GM10847 (cell line): ENCODE measurements around the gene WWP2.

Experiments used
- POLR2A ChIP-seq: IDR thresholded peaks from 2 replicates; pipeline ENCODE4 v1.6.1; 2011; ENCODE audit not compliant: insufficient read length; ENCODE audit errors: extremely low read depth

The WWP2 gene

DNA sequence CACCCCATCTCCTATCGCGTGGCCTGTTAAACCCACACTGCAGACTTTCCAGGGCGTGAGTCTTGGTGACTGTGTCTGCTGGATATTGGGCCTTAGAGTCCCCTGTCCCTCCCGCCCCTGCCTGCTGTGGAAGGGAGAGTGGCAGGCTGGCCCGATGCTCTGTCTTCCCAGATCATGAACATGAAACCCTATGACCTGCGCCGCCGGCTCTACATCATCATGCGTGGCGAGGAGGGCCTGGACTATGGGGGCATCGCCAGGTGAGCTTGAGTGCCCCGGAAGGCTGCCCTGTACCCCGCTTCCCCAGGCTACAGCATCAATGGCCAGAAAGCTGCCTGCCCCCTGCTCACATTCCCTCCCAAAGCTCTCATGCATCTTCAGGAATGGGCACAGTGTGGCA is 169.5 kb downstream of the WWP2 start:
- no peak for TF ChIP-seq POLR2A

DNA sequence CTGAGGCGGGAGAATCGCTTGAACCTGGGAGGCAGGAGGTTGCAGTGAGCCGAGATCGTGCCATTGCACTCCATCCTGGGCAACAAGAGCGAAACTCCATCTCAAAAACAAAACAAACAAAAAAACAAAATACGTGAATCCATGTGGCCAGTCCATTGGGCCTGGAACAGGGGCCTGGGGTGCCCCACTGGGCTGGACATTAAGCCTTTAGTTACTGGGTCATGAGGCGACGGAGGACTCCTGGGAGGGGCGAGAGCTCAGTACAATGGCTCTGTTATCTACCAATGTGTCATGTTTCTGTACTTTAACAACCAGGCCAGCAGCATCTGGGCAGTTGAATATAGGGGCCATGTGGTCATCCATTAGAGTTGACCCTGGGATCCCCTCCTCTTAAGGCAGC is 170.1 kb downstream of the WWP2 start:
- TF ChIP-seq POLR2A = no peak

DNA sequence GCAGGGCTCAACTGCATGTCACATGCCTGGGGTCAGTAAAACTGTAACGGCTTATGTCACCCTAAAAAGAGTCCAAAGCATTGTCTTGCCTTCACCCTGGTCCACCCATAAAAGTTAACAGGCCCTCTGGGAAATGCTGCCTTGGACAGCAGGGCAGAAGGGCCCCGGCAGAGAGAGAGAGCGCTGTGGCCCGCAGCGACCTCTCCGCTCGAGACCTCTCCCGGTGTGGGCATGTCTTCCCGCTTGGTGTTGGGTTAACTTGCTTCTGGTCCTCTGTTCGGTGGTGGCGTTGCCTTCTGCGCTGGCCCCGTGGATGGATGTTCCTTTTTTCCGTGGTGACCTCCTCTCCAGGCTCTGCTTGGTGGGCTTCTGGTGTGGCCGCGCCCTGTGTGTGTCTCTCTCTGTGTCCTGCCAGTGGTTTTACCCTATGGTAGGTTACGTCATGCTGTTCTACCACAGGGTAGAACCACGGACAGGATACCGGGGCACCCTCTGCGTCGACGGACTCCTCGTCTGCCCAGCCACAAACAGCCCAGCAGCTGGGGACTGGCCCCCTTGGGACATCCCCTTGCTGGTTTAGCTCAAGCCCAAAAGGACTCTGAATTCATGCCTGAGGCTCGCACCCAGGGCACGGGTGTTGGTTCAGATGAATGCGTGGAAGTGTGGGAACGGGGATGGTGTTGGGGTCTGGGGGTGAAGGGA is 170.7 kb downstream of the WWP2 start:
- TF ChIP-seq POLR2A = no peak

DNA sequence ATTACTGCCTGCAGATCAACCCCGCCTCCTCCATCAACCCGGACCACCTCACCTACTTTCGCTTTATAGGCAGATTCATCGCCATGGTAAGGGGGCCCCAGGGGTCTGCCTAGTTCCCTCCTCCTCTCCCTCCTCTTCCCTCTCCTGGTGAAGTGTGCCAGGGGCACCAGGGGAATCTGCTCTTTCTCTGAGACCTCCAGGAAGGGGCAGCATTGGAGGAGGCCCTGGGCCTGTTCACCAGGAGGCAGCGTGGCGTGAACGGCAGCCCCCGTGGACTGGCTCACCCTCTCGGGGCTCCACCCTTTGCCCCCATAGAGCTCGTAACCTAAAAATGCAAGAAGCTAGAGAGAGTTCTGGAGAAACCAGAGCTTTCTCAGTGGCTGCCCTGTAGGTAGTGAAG is 171.9 kb downstream of the WWP2 start:
- no peak for TF ChIP-seq POLR2A

DNA sequence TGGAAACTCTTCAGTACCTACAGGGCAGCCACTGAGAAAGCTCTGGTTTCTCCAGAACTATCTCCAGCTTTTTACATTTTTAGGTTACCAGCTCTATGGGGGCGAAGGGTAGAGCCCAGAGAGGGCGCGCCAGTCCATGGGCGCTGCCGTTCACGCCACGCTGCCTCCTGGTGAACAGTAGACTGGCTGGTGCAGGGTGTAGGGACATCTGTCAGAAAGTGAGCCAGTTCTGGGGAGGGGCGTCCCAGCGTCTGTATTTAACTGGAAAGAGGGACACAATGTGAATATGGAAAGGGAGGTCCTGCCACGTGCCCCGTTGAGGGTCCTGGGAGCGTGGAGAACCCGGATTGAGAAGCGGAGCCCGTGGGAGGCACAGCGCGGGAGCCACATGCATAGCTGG is 172.6 kb downstream of the WWP2 start:
- no peak for TF ChIP-seq POLR2A

DNA sequence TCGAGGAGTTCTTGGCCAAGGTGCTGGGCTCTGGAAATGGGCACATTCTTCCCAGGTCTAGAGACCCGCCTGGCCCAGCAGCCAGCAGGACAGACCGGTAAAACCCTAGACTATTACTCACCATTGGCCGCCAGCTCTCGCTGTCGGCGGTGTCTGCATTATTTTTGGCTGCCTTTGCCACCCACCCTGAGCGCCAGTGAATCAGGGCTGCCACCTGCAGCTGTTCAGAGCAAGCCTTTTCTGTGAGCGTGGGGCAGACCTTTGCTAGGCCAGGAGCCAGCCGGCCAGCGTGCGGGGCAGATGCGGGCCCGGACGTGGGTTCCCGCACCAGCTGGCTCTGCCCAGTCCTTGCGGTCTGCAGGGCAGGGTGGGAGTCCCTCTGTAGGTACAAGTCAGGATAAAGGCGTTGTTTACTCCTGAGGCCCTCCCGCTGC is 173.2 kb downstream of the WWP2 start:
- TF ChIP-seq POLR2A = no peak

DNA sequence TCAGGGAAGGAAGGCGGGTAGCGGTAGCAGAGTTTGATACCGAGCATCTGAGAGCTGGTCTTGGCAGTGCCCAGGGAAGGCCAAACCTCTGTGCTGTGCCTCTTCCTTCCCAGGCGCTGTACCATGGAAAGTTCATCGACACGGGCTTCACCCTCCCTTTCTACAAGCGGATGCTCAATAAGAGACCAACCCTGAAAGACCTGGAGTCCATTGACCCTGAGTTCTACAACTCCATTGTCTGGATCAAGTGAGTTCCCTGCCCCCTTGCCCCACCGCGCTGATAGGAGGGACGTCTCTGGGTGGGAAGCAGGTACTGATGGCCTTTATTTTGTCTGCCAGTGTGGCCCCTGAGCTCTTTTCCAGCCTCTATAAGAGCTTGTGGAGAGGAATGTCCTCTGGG is 173.6 kb downstream of the WWP2 start:
- TF ChIP-seq POLR2A = no peak

DNA sequence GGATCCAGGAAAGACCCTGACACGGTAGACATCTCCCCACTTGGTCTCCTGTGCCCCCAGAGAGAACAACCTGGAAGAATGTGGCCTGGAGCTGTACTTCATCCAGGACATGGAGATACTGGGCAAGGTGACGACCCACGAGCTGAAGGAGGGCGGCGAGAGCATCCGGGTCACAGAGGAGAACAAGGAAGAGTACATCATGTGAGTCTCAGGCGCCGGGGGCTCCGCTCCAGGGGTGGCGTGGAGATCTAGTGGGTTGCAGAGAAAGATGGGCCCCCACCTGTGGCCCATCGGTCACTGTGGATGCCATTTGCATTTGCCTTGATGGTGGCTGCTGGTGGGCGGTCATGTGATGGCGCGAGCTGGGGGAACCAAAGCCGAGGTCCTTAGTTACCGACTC is 174.1 kb downstream of the WWP2 start:
- TF ChIP-seq POLR2A = no peak

DNA sequence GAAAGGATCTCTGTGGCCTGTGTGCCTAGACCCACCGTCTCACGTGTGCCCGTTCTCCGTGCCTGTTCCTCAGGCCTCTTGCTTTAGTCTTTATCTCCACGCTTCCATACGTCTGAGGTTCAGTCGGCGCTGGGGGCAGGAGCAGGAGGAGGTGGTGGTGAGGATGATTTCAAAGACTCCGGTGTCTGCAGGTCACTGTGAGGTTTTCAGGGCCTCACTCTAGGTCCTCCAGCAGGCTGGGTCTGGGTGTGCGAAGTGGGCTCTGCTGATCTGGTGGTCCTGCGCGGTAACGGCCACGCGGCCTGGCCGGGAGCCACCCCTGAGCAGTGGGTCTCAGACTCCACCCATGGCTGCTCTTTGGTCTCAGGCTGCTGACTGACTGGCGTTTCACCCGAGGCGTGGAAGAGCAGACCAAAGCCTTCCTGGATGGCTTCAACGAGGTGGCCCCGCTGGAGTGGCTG is 174.6 kb downstream of the WWP2 start:
- TF ChIP-seq POLR2A = no peak

DNA sequence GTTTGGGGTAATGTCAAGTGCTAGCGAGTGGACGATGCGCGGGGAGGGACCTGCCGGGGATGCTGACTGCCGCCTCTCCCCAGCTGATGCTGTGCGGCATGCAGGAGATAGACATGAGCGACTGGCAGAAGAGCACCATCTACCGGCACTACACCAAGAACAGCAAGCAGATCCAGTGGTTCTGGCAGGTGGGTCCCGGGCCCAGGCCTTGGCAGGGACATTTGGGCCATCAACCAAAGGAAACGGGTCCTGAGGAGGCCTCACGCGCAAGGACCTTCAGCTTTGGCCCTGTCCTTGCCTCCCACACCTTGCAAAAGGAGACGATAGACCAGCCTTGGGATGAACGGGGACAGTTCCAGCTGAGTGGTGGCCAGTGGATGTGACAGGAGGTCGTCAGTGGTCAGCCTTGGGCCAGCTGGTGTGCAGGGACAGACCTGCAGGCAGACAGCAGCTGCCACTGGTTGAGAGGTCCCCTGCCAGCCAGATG is 175.4 kb downstream of the WWP2 start:
- no peak for TF ChIP-seq POLR2A

DNA sequence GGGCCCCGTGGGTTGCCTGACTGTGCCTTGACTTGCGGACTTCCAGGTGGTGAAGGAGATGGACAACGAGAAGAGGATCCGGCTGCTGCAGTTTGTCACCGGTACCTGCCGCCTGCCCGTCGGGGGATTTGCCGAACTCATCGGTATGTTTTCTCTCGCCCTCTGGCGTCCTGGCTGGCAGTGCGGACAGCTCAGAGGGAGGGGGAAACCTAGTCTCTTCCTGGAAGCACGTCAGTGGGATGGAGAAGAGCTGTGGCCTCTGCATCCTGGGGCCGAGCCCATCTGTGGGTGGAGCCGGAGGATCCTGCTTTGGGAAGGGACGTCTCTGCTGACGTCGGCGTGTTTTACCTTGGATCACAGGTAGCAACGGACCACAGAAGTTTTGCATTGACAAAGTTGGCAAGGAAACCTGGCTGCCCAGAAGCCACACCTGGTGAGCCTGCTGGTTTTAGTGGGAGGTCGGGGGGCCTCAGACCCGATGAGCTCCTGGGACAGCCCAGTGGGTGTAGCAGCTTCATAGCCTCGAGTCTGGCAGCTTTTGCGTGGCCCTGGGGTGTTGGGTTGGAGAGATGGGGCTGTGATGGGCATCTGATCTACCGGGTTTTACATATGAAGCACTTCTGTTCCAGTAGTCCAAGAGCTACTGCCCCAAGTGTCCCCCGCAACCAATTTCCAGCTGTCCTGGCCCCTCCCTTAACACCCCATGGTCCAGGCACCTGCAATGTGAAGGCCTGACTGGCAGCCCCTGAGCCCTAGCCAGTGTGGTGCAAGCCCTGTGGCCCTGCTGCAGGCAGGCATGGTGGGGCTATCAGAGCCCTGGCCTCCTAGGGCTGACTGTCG is 177.1 kb downstream of the WWP2 start:
- no peak for TF ChIP-seq POLR2A

DNA sequence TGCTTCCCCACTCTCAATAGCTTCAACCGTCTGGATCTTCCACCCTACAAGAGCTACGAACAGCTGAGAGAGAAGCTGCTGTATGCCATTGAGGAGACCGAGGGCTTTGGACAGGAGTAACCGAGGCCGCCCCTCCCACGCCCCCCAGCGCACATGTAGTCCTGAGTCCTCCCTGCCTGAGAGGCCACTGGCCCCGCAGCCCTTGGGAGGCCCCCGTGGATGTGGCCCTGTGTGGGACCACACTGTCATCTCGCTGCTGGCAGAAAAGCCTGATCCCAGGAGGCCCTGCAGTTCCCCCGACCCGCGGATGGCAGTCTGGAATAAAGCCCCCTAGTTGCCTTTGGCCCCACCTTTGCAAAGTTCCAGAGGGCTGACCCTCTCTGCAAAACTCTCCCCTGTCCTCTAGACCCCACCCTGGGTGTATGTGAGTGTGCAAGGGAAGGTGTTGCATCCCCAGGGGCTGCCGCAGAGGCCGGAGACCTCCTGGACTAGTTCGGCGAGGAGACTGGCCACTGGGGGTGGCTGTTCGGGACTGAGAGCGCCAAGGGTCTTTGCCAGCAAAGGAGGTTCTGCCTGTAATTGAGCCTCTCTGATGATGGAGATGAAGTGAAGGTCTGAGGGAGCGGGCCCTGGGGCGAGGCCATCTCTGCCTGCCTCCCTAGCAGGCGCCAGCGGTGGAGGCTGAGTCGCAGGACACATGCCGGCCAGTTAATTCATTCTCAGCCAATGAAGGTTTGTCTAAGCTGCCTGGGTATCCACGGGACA is 177.9 kb downstream of the WWP2 start:
- no peak for TF ChIP-seq POLR2A

DNA sequence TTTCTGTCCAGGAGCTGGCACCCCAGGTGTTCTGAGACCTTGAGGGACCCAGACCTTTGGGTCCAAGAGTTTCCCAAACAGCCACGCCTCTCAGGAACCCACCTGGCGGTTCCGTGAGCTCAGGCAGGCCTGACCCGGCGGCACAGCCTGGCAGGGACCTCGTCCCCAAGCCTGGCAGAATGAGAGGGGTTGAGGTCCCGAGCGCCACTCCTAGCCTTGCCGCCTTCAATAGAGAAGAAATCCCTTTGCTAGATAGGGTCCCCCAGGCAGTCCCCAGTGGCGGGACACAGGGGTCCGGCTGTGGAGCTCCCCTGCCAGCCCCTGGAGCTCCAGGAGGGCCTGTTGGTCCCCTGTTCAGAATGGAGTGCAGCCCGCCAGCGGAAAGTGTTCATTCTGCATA is 178.5 kb downstream of the WWP2 start:
- TF ChIP-seq POLR2A = no peak

DNA sequence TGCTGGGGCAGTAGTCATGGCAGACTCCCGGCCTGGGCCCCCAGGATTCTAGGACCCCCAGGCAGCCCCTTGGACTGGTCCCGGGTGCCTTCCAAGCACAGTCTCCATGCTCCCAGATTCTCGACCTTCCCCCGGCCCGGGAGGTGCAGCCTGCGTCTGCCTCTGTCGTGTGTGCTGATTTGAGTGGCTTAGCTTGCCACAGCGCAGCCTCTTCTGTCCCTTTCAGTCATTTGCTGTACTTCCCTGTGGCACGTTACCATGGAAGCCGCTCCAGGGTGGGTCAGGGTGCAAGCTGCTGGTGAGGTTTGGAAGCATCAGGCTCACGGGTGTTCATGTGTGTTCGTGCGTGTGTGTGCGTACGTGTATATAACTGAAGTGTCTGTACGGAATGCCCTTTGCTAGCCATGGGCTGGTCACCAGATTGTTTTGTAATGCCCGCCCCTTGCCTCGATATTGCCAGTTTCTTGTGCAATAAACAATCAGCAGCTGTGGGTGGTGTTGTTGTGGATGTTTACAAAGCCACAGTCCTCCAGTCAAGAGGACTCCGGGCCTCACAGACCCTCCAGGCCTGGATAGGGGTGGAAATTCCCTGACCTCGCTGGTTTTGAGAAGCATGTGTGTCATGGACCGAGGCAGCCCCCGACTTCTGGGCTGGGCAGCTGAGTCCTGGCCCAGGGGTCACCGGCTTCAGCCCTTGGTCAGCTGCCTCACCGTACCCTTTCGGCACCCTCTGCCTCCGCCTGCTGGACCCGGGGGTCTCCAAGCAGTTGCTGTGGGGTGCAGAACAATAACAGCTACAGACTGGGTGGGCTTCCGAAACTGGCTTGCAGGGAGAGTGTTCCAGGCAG is 179.3 kb downstream of the WWP2 start:
- TF ChIP-seq POLR2A = no peak

DNA sequence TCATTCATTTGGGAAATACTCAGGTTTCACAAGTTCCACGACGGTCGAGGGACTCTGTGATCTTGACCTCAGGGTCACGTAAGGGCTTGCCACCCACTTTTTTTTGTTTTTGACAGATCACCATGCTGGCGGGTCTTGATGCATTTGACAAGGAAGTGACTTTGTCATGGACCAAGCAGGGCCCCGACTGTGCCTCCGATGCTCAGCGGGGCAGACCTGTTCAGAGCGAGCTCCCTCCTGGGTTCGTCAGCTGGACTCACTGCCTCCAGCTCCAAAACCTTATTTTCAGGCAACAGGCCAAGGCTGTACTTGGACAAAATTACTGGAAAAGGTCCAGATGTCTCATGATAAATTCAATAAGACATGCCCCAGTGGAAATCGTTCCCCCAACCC is 180.0 kb downstream of the WWP2 start:
- no peak for TF ChIP-seq POLR2A
